K562 (cell line): ENCODE results near the gene ZSCAN26. TPM values are rescaled to one million over a fixed set of nuclear protein-coding genes. Genes with fewer than 3 reads are reported as not detected.

ENCODE experiments used
- CHCHD3 ChIP-seq: fragments of 250-450 bp; sonication (Bioruptor Pico); IDR thresholded peaks from 2 replicates; pipeline ENCODE4 v2.1.2; 2022; ENCODE audit warnings: mild to moderate bottlenecking
- CREM ChIP-seq: IDR thresholded peaks from 2 replicates; pipeline ENCODE4 v1.6.1; 2014; ENCODE audit warnings: antibody characterized with exemption, low read depth
- CTBP1 ChIP-seq: fragments of 450-650 bp; IDR thresholded peaks from 2 replicates; pipeline ENCODE4 v1.6.1; 2016; ENCODE audit warnings: borderline replicate concordance
- FIP1L1 ChIP-seq: fragments of 200-400 bp; formaldehyde crosslinking; IDR thresholded peaks from 2 replicates; pipeline ENCODE4 v1.6.1; 2018; ENCODE audit warnings: mild to moderate bottlenecking, low read depth, low read length; ENCODE audit not compliant: poor library complexity, severe bottlenecking
- KLF1 ChIP-seq: fragments of 450-650 bp; IDR thresholded peaks from 2 replicates; pipeline ENCODE4 v1.6.1; 2016; ENCODE audit warnings: missing genetic modification characterization, missing compliant biosample characterization
- L3MBTL2 ChIP-seq: fragments of 450-650 bp; IDR thresholded peaks from 2 replicates; pipeline ENCODE4 v1.6.1; 2016; ENCODE audit warnings: mild to moderate bottlenecking, moderate library complexity
- MIER1 ChIP-seq: fragments of 450-650 bp; IDR thresholded peaks from 2 replicates; pipeline ENCODE4 v1.6.1; 2016; ENCODE audit warnings: antibody characterized with exemption, mild to moderate bottlenecking, low read depth
- NELFE ChIP-seq: IDR thresholded peaks from 2 replicates; pipeline ENCODE4 v1.6.1; 2011; ENCODE audit warnings: mild to moderate bottlenecking; ENCODE audit not compliant: insufficient read depth, insufficient read length
- PCBP1 ChIP-seq: fragments of 200-400 bp; formaldehyde crosslinking; IDR thresholded peaks from 2 replicates; pipeline ENCODE4 v1.6.1; 2018; ENCODE audit warnings: mild to moderate bottlenecking, low read depth, low read length; ENCODE audit not compliant: poor library complexity, severe bottlenecking
- PHF8 ChIP-seq: fragments of 200-600 bp; sonication (generic); IDR thresholded peaks from 2 replicates; pipeline ENCODE4 v1.6.1; 2012; ENCODE audit warnings: mixed run types, mild to moderate bottlenecking, inconsistent platforms, low read length, moderate library complexity, borderline replicate concordance
- RBM22 ChIP-seq: fragments of 200-400 bp; formaldehyde crosslinking; IDR thresholded peaks from 2 replicates; pipeline ENCODE4 v1.6.1; 2018; ENCODE audit warnings: low read length, low read depth; ENCODE audit not compliant: poor library complexity, severe bottlenecking
- RBM34 ChIP-seq: fragments of 200-400 bp; formaldehyde crosslinking; IDR thresholded peaks from 2 replicates; pipeline ENCODE4 v1.6.1; 2018; ENCODE audit warnings: low read length, borderline replicate concordance; ENCODE audit not compliant: insufficient read depth
- RUNX1 ChIP-seq: sonication (generic); IDR thresholded peaks from 2 replicates; pipeline ENCODE4 v1.6.1; 2016; ENCODE audit warnings: antibody characterized with exemption, low read depth
- SFPQ ChIP-seq: fragments of 200-400 bp; formaldehyde crosslinking; IDR thresholded peaks from 2 replicates; pipeline ENCODE4 v1.6.1; 2017; ENCODE audit warnings: mild to moderate bottlenecking, low read depth, low read length, moderate library complexity
- SMARCC2 ChIP-seq: fragments of 450-650 bp; IDR thresholded peaks from 2 replicates; pipeline ENCODE4 v1.6.1; 2017; ENCODE audit warnings: antibody characterized with exemption, moderate library complexity, mild to moderate bottlenecking, low read depth
- SMARCE1 ChIP-seq: fragments of 450-650 bp; IDR thresholded peaks from 2 replicates; pipeline ENCODE4 v1.7.1; 2016; ENCODE audit warnings: mild to moderate bottlenecking
- SRF ChIP-seq, 2 experiments: fragments of 250-450, 450-650 bp in 1 of 2; sonication (Bioruptor Pico) in 1 of 2; sonication (generic) in 1 of 2; formaldehyde crosslinking; IDR thresholded peaks; 2 replicates each; pipeline versions ENCODE4 v1.5.0 to v1.5.1; 2020 to 2022; ENCODE audit warnings: mild to moderate bottlenecking in 1 of 2, missing genetic modification reagents in 1 of 2
- TRIM25 ChIP-seq: fragments of 450-650 bp; IDR thresholded peaks from 2 replicates; pipeline ENCODE4 v1.7.0; 2016; ENCODE audit warnings: borderline replicate concordance
- ZBTB9 ChIP-seq: fragments of 450-650 bp; formaldehyde crosslinking; IDR thresholded peaks from 2 replicates; pipeline ENCODE4 v1.4.0; 2020; ENCODE audit warnings: mild to moderate bottlenecking, moderate library complexity
- ZNF699 ChIP-seq: fragments of 250-450 bp; sonication (Bioruptor Pico); IDR thresholded peaks from 2 replicates; pipeline ENCODE4 v1.8.0; 2021; ENCODE audit warnings: mild to moderate bottlenecking, moderate library complexity; ENCODE audit not compliant: insufficient replicate concordance
- ZSCAN32 ChIP-seq: fragments of 450-650 bp; formaldehyde crosslinking; IDR thresholded peaks from 2 replicates; pipeline ENCODE4 v1.4.0; 2020; ENCODE audit warnings: mild to moderate bottlenecking, moderate library complexity
- polyA plus RNA-seq, 8 experiments: library from polyadenylated mRNA; depleted of rRNA in 4 of 8; stranded (reverse) in 5 of 8; unstranded in 3 of 8; fragments of >200 nt; fragmentation: Nextera tagmentation in 2 of 8; fragmentation: Illumina TruSeq in 1 of 8; extraction: Ambion mirVana in 2 of 8; extraction: Trizol in 1 of 8; gene quantifications; 2 replicates each; pipeline versions ENCODE4 v1.2.1 to v1.2.3, GENCODE V29; 2011 to 2014; ENCODE audit warnings: inconsistent platforms in 1 of 8, missing spikeins in 1 of 8
- total RNA-seq, 7 experiments: library from RNA; depleted of rRNA in 6 of 7; stranded (reverse); fragments of >200 nt in 6 of 7; fragmentation: Illumina TruSeq in 2 of 7; extraction: Trizol in 2 of 7; gene quantifications; 2 replicates each; pipeline versions ENCODE4 v1.2.1 to v1.2.3, GENCODE V29; 2011 to 2021; ENCODE audit warnings: low replicate concordance in 1 of 7

Gene ZSCAN26
- total and polyA plus RNA-seq, 9 of the 15 experiments (the other 6 are each of a cell fraction or from before 2014, with no cell fraction given): 5.9 to 14.2 (median 10.5) TPM

- TF ChIP-seq ZNF699 (CRISPR knock-in tag) (no peak), L3MBTL2 (peak; percentile 73), ZBTB9 (CRISPR knock-in tag) (peak; percentile 27), PHF8 (peak; percentile 84), RUNX1 (0 out of 2 replicates have a peak, but pooled peaks have one; percentile 49), CREM (peak; percentile 74), NELFE (no peak), SMARCE1 (peak; percentile 9; the same call in 1 of the 2 replicates), SMARCC2 (no peak), MIER1 (no peak; the same call in 1 of the 2 replicates), SFPQ (no peak), CHCHD3 (CRISPR knock-in tag) (no peak), TRIM25 (no peak), SRF (CRISPR knock-in tag; IDR thresholded peaks at IDR 0.05) (no peak), PCBP1 (peak; percentile 62), RBM22 (peak; percentile 71), KLF1 (tag) (peak; percentile 77; the same call in 1 of the 2 replicates), CTBP1 (peak; percentile 80), RBM34 (no peak), FIP1L1 (no peak), ZSCAN32 (CRISPR knock-in tag) (no peak)
Observed at GRCh38 chr6:28225056-28225834, 41.7 kb upstream of the ZSCAN26 start, which contains the start of gene ZSCAN9 (continued).
